Caki2 (cell line): ENCODE results near the gene SIAH3. TPM values are rescaled to one million over a fixed set of nuclear protein-coding genes. Genes with fewer than 3 reads are reported as not detected.
A peak's percentile ranks its signal among the peaks of the same experiment; 100 is the strongest.

Source experiments
- DNase-seq: peaks from one replicate; pipeline ENCODE4 v3.0.0-alpha.2; 2015; ENCODE audit warnings: low read depth
- in situ Hi-C: cut with HindIII; loops from 2 replicates; pipeline ENCODE4 v1.10.0; 2016; ENCODE audit warnings: low sequenced_read_pairs, low pct_unique_long_range_greater_than_20kb, mixed read lengths
- total RNA-seq: library from RNA; depleted of rRNA; stranded (reverse); fragments of >200 nt; shearing (Covaris generic); gene quantifications from 2 replicates; pipeline ENCODE4 v1.2.3, GENCODE V29; 2014; ENCODE audit warnings: low replicate concordance

Gene SIAH3
- total RNA-seq, 1 experiment from 2014 or later, result not detected

DNA sequence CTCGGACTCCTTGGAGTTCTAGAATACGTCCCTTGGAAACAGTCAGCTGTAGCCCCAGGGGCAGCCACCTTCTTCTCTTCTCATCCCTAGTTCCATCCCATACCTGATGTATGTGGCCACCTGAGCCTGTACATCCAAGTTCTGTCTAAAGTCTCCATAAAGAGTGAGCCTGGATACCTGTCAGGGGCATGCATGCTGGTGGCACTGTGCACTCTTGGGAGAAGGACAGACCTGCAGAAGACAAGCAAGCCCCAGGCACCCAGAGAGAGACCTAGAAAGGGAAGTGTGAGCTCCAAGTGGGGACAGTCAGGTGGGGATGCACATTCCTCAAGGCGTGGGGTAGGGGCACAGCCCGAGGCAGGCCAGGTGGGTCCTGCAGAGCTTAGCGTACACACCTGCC lies 21.4 kb downstream of the SIAH3 start:
- in situ Hi-C loops, result no loop called here
- no peak for DNase-seq

DNA sequence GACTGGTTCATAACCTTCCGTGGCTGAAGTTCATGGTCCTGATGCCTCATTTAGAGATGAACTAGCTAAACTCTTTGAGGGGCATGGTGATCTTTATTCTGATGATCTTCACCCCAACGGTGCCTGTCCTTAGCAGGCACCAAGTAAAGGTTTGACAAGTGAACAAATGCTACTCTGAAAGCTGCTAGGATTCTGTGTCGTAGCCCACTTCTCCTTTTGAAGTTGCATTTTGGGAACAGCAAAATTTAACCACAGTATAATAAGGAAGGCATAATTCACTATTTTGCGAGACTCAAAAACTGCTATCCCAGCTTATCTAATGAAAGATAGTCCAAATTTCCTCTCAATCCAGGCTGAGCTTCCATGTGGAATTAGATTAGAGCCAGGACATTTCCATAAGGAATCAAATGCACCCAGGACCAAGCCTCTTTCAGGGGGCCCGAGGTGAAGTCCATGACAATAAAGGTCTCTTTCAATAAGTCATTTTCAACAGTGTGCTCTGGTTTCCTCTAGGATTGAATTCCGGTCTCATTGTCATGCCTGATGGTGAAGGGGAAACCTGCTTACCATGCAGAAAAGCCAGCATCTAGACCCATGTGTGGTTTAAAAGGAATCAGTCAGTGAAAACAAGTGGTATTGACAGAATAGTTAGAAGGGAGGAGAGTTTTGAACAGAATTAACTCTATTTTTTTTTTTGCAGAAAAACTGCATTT lies 23.1 kb downstream of the SIAH3 start:
- no peak for DNase-seq
- in situ Hi-C loops, result no loop called here

DNA sequence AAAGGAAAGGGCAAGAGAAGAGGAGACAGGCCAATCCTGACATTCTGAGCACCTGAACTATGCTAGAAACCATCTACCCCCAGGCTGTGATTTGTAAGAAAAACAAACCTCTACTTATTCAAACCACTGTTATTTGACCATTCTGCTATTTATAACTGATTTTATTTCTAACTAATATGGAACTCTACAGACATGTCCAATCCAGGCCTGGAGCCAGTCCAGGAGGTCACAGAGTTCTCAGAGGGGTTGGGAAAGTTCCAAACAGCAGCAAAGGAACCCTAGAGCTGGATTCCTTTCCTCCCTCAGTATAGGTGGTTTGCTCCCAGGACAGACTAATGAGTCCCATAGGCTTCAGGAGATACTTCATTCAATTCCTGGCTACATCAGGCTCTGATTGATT lies 24.2 kb downstream of the SIAH3 start:
- DNase-seq, result no peak
- in situ Hi-C loops, result no loop called here

- in situ Hi-C loops, result no loop called here
- DNase-seq, result no peak
Measured at GRCh38 chr13:45826731-45827130, 24.8 kb downstream of the SIAH3 start.

- in situ Hi-C loops, result no loop called here
- no peak for DNase-seq
Measured at GRCh38 chr13:45825387-45825650, 26.2 kb downstream of the SIAH3 start.

DNA sequence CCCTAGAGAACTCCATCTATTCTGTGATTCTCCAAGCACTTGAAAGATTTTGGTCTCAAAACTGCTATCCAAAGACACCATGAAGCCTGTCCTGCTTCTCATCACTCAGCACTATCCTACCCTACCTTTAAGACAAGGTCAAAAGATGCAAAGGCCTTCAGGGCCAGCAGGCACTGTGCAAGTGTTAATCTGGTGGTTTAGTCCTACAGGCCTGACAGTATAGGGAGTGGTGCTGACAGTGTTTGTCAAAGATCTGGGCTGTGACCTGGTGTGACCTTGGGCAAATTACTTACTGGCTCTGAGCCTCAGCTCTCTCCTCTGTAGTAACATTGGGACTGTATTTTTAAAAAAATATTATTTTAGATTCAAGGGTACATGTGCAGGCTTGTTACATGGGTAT lies 28.0 kb downstream of the SIAH3 start:
- no peak for DNase-seq
- in situ Hi-C loops, result no loop called here

GRCh38 chr13:45821811-45822210 lies 29.7 kb downstream of the SIAH3 start:
- no peak for DNase-seq
- in situ Hi-C loops, result no loop called here

DNA sequence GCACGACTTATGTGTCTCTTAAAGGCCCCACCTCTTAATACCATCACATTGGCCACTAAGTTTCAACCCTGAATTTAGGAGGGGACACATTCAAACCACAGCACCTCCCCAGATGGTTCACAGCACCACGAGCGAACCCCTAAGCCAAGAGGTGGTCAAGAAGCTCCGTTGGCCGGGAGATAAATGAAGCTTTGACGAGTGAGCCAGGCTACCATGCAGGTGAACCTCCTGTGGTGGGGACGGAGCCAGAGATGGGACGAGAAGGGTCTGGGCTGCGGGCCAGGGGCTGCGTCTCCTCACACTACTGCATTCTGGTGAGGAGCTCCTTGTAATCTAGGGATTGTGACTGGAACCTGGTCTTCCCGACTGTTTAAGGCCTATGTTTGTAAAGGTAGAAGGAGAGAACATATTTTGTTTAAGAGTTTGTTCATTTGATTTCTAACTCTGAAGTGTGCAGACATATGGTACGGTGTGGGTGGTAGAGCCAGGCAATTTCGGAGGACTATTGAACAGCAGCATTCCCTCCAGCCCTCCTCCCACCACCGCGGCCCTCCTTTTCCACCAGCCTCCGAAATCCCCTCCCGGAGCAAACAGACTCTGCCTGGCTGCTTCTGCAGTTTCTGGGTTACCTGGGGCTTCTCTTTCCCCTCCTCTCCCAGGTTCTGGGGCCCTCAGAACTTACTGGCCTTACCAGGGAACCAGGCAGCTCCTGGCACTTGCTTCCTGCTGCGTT lies 31.3 kb downstream of the SIAH3 start:
- in situ Hi-C loops, result no loop called here
- no peak for DNase-seq

- DNase-seq, result no peak
- in situ Hi-C loops, result no loop called here
Measured at GRCh38 chr13:45817833-45818232, 33.7 kb downstream of the SIAH3 start.

DNA sequence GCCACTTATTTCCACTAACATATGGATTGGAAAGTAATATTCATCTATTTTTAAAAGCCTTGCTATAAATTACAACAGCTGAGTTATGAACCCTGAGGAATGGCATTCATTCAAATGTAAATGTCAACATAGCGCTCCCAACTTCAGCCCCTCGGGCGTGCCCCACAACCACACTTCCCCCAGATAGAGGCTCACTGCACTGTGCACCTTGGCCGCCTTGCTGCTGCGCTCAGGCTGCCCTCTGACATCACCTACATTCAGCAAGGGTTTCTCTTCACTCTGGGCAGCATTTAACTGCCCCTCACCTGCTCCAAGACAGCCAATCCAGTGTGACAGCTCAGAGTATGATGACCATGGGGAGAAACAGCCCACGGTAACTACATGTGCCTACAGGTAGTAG lies 35.1 kb downstream of the SIAH3 start:
- DNase-seq, result no peak
- in situ Hi-C loops, result no loop called here

GRCh38 chr13:45812695-45813372 lies 38.7 kb downstream of the SIAH3 start:
- in situ Hi-C loops, result no loop called here
- no peak for DNase-seq

DNA sequence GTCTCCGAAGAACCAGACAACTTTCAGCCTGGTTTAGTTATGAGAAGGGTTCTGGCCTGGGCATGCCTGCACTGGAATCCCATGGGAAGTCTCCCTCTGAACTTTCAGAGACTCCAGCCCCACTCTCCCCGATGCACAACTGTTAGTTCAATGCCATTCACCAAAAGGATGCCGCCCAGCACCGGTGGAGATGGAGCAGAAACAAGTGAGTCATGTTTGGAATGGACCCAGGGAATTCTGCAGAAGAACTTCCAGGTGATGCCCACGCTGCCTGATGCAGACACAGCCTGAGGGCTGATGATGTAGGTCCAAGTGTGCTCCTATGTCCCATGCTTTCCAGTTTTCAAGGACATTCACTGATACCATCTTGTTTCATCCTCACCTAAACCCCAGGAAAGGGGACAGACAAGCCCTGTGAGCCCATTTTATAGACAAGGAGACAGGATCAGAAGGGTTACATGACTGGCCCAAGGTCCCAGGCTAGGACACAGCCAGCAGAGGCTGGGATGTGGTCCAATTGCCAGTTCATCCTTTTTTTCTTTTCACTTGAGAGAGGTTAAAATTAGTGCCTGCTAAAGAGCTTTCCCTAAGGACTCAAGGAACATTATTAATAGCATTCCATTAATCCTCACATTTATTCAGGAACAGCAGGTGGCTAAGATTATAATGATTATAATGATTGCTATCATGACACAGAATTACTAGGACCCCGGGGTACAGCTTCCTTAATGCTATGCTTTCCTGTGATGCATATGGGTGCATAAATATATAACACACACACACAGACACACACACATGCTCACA lies 39.5 kb downstream of the SIAH3 start:
- in situ Hi-C loops, result no loop called here
- DNase-seq, result no peak

DNA sequence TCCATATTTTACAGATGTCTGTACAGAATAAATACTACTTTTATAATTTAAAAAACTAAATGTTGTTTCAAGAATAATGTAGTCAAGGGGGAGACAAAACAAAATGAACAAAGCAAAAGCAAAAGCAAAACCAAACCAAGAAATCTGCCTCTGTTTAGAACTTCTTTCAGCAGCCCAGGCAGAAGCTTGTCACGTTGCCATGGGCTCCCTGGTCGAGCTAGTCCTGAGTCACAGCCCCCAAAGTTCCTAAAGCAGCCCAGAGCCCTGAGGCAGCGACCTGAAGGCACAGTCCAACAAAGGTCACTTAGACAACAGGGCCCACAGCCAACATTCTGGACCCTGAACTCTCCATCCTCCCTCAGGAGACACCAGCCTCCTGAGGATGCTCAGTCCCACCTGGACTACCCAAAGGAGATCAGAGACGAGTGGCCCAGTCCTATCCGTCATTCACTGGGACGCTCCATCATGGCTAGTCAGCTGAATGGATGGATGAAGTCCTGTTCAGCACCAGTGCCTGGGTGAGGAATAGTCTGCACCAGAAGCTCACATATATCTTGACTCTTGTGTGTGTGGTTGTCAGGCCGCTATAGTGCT lies 41.7 kb downstream of the SIAH3 start:
- DNase-seq, result no peak
- in situ Hi-C loops, result no loop called here

- in situ Hi-C loops, result no loop called here
- no peak for DNase-seq
Measured at GRCh38 chr13:45808925-45809324, 42.6 kb downstream of the SIAH3 start.

GRCh38 chr13:45807520-45808099 lies 43.9 kb downstream of the SIAH3 start:
- DNase-seq, result peak; percentile 37
- in situ Hi-C loops, result no loop called here

DNA sequence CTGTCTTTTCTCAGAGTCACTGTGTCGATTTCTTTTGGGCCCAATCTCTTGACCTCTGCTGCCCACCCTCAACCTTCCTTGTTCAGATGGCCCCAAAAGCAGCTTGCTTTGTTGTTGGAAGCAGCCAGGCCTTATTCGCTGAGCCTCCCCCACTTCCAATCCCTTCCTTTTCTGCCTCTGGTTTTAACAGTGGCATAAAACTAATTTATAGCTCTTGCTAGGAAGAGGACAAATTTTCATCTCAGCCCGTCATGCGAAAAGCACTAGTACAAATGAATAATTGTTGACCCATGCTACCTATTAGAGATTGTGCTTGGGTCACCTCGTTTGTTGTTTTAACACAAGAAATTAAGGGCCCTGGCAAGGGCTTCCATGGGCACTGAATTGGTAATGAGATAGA lies 51.1 kb downstream of the SIAH3 start:
- no peak for DNase-seq
- in situ Hi-C loops, result no loop called here

DNA sequence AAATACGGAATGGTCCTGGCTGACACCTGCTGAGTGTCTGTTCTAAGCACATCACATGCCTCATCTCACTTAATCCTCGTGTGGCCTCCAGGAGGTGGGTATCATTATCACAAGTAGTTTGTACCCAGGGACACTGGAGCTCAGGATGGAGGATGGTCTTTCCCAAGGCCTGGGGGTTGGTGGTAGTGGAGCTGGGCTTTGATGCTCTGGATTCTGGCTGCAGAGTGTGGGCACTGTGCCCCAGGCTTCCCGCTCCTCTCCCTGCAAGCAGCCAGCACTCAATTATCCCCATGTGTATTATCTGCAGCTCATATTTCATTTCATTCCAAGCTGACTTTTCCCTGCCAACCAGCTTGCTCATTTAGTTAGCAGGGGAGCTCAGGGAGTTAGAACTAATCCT lies 52.1 kb downstream of the SIAH3 start:
- in situ Hi-C loops, result no loop called here
- DNase-seq, result no peak

GRCh38 chr13:45798851-45799250 lies 52.7 kb downstream of the SIAH3 start:
- in situ Hi-C loops, result no loop called here
- no peak for DNase-seq
